BE2C (cell line): Measurements from ENCODE around the gene HHATL.

Experiments used
- DNase-seq: peaks from one replicate; pipeline ENCODE4 v3.0.0-alpha.2; 2020
- H3K27me3 ChIP-seq: fragments of 250-450 bp; sonication (Bioruptor Pico); 2 replicates; pipeline ENCODE4 v1.5.1; 2020; ENCODE audit warnings: mild to moderate bottlenecking
- H3K36me3 ChIP-seq: fragments of 250-450 bp; sonication (Bioruptor Pico); 2 replicates; pipeline ENCODE4 v1.5.1; 2020; ENCODE audit warnings: mild to moderate bottlenecking
- H3K4me1 ChIP-seq: fragments of 250-450 bp; sonication (Bioruptor Pico); 2 replicates; pipeline ENCODE4 v1.5.1; 2020
- H3K4me3 ChIP-seq: 2 replicates; pipeline ENCODE4 v1.5.1; 2011; ENCODE audit warnings: low read depth, low read length
- H3K9me3 ChIP-seq: fragments of 250-450 bp; sonication (Bioruptor Pico); 2 replicates; pipeline ENCODE4 v1.5.1; 2020
- TF ChIP-seq, protein P1 (sequence below): IDR thresholded peaks from 2 replicates; pipeline ENCODE4 v1.5.1; 2012; ENCODE audit warnings: mild to moderate bottlenecking, low read depth, low read length

Gene HHATL

DNA sequence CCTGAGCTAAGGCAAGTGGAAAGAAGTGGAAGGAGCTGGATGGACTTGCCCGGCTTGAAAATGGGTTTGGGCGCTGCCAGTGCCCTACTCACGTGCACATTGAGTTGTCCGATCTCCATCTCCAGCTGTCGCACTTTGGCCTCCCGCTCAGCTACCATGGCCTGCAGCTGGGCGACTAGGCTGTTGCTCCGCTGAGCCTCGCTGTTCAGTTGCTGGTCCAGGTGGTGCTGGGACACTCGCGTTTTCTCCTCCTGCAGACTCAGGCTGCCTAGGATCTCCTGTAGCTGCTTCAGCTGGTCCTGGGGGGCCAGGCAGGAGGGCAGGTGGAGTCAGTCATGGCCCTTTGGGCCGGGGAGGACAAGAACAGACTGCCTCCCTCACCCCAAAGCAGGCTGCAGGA, 33.0 kb upstream of the HHATL start:
- H3K4me3 ChIP-seq: no peak overlapping the region
- TF ChIP-seq, protein P1, sequence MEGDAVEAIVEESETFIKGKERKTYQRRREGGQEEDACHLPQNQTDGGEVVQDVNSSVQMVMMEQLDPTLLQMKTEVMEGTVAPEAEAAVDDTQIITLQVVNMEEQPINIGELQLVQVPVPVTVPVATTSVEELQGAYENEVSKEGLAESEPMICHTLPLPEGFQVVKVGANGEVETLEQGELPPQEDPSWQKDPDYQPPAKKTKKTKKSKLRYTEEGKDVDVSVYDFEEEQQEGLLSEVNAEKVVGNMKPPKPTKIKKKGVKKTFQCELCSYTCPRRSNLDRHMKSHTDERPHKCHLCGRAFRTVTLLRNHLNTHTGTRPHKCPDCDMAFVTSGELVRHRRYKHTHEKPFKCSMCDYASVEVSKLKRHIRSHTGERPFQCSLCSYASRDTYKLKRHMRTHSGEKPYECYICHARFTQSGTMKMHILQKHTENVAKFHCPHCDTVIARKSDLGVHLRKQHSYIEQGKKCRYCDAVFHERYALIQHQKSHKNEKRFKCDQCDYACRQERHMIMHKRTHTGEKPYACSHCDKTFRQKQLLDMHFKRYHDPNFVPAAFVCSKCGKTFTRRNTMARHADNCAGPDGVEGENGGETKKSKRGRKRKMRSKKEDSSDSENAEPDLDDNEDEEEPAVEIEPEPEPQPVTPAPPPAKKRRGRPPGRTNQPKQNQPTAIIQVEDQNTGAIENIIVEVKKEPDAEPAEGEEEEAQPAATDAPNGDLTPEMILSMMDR: no peak
- no peak for DNase-seq
- H3K27me3 ChIP-seq: no peaks in the 10 kb centered on the region
- no peaks in the 10 kb centered on the region for H3K9me3 ChIP-seq
- no peaks in the 10 kb centered on the region for H3K36me3 ChIP-seq
- no peaks in the 10 kb centered on the region for H3K4me1 ChIP-seq

DNA sequence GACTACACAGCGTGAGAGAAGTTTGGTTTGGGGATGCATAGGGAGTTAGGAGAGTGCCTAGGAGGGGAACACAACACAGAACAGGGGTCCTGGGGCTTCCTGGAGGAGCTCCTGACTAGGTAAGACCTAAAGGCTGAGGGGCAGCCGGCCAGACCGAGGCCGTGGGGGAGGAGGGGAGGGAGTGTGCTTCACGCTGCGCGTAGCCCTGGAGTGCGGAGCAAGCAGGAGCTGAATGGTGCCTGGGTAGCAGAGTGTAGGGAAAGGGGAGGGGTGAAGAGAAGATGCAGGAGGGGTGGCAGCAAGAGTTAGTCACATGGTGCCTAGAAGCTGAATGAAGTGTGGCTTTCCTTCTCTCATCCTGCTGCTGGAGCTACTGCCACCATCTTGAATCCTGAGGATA, 32.4 kb upstream of the HHATL start:
- TF ChIP-seq, protein P1: no peak
- no peak for DNase-seq
- Histone ChIP-seq H3K4me3 (no peak overlapping the region), H3K36me3 (no peaks in the 10 kb centered on the region), H3K27me3 (no peaks in the 10 kb centered on the region), H3K4me1 (no peaks in the 10 kb centered on the region), H3K9me3 (no peaks in the 10 kb centered on the region)

DNA sequence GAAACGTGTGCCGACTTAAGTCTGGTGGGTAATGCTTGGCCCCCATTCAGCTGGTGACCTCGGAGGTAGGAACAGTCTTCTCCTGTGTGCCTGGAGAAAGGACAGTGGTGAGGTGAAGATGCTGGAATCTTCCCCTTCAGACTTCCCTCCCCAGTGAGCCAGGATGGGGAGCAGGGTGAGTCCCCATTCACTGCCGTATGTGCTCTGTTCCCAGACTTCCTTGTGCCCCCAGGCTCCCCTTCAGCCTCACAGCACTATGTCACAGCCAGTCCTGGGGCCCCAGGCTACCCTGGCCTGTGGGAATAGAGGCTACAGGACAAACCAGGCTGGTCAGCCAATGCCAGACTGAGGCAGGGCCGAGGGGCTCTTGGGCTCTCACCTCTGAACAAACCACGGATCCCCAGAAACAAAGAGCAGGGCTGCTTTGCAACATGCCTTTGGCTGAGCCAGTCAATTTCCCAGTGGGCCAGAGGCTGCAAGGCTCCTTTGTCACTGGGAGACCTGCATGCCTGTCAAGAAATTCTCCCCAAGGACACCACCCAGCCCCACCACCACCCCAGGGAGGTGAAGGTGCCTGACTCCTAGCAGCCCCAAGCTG, 31.8 kb upstream of the HHATL start:
- Histone ChIP-seq H3K9me3 (no peaks in the 10 kb centered on the region), H3K4me1 (no peaks in the 10 kb centered on the region), H3K4me3 (no peak overlapping the region), H3K27me3 (no peaks in the 10 kb centered on the region), H3K36me3 (no peaks in the 10 kb centered on the region)
- TF ChIP-seq, protein P1: no peak
- DNase-seq: no peak

DNA sequence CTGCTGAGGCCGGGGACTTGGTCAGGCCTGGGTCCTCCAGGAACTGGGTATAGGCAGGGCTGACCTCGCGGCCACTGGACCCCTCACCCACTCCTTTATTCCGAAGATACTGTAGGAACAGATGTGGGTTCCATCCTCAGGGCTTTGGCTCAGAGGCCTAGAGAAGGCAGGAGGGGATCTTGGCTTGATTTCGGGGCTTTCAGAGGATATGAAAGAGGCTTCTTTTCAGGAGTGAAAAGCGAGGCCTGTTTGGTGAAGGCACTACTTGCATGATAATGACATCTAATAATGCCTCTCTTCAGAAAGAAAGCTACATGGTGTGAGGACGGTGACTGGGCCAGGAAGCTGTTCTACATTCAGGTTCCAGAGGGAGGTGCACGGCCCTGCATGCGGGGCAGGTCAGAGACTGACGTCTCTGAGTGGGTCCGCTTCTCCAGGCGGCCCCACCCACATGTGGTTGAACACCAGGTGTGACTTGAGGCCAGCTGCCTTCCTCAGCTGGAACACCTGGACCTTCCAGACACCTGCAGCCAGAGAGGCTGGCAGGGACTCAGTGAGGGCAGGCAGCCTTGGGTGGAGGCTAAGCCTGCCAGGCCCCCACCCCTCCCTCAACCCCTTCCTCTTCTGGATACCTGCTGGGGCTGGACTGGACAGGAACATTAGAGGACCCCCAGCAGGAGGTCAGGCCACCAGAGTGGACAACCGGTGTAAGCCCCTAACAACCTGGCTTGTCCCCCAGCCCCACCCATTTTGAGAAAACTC, 31.1 kb upstream of the HHATL start:
- DNase-seq: no peak
- Histone ChIP-seq H3K9me3 (no peaks in the 10 kb centered on the region), H3K36me3 (no peaks in the 10 kb centered on the region), H3K27me3 (no peaks in the 10 kb centered on the region), H3K4me1 (no peaks in the 10 kb centered on the region), H3K4me3 (no peak overlapping the region)
- TF ChIP-seq, protein P1: no peak

DNA sequence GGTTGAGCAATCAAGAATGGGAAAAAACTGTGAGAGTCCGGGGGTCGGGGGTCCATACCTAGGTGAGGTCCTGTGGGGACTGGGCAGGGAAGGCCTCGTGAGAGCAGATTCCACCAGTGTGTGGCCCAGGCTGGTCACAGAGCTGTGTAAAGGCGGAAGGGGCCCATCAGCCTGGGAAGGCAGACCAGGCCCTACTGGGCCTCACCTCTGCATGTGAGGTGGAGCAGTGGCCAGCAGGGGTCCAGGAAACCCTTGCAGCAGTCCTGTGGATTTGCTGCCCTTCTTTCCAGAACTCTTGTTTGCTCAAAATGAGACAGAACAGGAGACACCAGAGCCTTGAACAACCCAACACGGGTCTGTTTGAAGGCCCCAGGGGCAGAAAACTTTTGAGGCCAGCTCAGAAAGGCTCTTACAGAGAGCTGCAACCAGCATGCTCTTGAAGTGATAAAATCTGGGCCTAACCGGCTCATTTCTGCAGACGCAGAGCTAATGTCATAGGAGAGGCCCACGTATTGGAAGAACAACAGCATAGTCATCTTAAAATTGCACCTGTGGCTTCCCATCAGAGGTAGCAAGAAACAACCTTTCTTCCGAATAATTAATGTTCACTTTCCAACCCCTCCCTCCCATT, 30.3 kb upstream of the HHATL start:
- Histone ChIP-seq H3K4me1 (no peaks in the 10 kb centered on the region), H3K9me3 (no peaks in the 10 kb centered on the region), H3K27me3 (no peaks in the 10 kb centered on the region), H3K4me3 (no peak overlapping the region), H3K36me3 (no peaks in the 10 kb centered on the region)
- TF ChIP-seq, protein P1: peak; percentile 23; the same call in 1 of the 2 replicates
- no peak for DNase-seq
